NAMALWA (cell line): Measurements from ENCODE around the gene ZNF664.

Source experiments
- DNase-seq: peaks from one replicate; pipeline ENCODE4 v3.0.0-alpha.2; 2015; ENCODE audit warnings: low spot score

The ZNF664 gene

DNA sequence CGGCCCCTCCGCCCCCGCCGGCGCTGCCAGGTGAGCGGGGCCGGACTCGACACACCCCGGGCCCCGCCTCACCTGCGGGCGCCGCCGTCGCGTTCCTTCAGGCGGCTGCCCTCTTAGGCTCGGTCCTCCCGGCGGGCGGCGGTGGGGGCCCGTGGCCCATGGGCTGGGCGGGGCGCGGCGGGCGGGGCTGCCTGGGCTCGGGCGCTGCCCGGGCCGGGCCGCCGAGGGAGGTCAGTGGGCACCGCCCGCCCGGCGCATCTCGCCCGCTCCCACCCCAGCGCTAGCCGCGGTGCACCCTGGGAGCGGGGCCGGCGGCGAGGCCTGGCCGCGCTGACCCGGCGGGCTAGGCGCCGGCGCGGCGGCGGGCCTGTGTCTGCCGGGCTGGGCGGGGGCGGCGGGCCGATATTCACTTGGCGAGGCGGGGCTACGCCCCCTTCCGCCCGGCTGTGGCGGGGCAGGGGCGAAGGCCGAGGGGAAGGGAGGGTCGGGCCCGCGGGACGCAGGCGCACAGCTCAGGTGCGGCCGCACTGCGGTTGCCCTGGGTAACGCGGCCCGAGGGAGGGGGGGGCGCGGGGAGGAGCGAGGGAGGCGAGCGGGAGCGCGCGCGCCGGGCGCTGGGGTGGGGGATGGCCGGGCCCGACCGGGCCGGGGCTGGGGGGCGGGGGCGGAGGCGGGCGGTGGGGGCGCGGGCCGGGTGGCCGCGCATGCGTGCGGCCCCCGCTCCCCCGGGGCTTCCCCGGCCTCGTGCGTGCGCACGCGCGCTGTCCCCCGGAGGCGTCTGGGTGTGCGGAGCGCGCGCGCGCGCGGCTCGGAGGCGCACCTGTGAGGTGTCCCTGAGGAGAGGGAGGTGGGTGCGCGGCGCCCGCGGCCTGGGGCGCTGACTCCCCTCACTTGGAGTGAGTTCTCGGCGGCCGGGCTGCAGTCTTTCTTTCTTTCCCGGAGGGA lies at the start of gene ZNF664, which contains the start of gene CCDC92:
Gene ZNF664 (plus strand): TSS at position 759 of the 945 bp plus-strand sequence. CDS start 38,930 bp downstream, outside the sequence.
Gene CCDC92 (minus strand): TSS at position 375 of the 945 bp plus-strand sequence. CDS start 28,526 bp downstream, outside the sequence.
- peak; percentile 94 for DNase-seq

DNA sequence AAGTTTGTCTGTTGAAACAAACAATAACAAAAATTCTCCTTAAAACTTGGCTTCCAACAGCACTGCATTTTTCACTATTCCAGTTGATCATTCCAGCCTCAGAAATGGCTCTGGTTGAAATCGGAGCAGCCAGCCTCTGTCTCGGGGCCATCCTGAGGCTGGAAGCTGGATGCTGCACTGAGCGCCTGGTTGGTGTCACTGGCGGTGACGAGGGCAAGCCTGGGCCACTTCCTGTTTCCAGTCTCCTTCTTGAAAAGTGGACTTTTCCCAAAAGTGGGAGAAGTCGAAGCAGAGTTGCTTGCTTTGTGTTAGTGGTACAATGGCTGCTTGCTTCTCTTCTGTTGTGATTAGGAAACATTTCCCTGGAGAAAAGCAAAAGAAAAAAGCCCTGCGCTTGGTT lies 49.1 kb upstream of the ZNF664 start:
- DNase-seq: no peak

DNA sequence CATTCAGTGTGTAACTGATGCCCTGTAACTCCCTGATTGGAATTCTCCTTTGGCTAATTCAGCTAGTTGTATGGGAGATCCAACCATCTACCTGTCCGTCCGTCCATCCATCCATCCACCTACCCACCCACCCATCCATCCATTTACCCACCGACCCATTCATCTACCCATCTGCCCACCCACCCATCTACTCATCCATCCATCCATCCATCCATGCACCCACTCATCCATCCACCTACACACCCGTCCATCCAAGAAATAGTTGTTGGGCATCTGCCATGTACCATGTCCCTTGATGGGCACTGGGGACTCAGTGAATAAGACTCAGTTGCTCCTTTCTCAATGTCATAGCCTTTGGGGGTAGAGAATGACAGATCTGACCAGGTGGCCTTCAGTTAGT lies 48.5 kb upstream of the ZNF664 start:
- DNase-seq: no peak

DNA sequence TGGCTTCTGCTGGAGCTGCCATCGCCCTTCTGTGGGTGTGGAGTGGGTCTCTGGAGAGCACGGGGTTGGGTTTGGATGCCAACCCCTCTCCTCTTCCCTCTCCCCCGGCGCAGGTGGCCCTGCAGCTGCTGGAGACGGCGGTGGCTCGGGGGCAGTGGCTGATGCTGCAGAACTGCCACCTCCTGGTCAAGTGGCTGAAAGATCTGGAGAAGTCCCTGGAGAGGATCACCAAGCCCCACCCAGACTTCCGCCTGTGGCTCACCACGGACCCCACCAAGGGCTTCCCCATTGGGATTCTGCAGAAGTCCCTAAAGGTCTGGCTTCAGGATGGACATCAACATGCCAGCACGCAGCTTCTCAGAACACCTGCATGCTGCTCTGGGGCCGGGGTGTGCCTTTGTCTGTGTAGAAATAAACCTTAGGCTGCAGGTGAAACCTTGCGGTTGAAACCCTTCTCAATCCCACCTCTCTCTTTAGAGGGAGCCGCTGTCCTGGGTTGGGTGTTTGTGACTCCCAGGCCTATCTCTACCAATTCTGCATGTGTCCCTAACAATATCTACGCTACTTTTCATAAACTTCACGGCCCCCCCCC lies 44.6 kb upstream of the ZNF664 start:
- no peak for DNase-seq

DNA sequence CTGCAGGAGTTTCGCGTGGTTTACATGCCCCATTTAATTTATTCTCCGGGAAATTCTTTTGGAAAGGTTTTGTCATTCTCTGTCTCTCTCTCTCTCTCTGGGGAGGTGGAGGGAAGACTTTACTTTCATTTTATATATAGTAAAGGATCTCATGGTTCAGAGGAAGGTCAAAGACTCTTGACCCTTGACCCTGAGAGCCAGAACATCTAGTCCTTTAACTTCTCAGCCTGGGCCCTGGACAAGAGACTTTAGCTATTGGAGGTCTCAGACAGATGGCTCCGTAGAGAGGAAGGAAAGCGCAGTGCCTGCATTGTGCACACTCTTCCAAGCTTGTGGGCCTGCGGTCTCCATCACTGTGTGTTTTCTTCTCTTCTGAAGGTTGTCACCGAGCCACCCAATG lies 44.1 kb upstream of the ZNF664 start:
- DNase-seq: no peak

DNA sequence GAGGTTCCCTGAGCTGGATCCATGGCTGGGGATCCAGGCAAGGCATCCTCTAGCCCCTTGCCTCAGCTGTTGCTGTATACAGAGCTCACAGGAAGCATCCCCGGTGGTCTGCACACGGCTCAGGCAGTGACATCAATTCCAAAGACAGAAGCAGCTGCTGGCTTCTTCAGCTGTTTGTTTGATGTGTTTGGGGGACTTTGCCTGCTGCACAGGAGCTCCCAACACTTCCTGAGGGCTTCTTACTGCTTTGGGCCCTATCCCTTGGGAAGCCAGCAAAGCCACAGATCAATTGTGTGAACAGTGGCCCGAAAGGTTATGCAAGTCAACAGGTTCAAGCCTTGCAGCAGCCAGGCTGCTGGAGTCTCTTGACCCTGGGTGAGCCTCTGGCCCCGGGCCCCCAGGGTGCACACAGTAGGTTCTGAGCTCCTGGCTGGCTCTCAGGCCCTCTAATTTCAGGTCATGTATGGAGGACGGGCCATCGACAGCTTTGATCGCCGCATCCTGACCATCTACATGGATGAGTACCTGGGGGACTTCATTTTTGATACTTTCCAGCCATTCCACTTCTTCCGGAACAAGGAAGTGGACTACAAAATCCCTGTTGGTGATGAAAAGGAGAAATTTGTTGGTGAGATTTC lies 43.0 kb upstream of the ZNF664 start:
- DNase-seq: no peak

DNA sequence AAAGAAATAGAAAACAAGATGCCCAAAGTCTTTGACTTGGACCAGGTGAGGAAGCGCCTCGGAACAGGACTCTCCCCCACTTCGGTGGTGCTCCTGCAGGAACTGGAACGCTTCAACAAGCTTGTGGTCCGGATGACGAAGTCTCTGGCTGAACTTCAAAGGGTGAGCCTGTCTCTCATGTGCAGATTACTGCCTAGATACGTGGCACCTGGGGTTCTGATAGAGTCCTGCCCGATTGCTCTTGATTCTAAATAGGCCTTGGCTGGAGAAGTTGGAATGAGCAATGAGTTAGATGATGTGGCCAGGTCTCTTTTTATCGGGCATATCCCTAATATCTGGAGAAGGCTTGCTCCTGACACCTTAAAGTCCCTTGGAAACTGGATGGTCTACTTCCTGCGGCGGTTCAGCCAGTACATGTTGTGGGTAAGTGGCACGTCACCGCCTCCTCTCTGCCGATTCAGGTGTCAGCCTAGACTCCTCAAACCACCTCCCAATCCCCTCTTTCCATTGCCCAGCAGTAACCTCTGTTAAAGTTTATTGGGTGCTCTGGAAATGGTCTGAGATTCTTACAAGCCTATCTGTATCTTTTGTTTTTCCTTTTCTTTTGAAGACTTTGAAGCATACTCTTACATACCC lies 41.2 kb upstream of the ZNF664 start:
- DNase-seq: no peak

DNA sequence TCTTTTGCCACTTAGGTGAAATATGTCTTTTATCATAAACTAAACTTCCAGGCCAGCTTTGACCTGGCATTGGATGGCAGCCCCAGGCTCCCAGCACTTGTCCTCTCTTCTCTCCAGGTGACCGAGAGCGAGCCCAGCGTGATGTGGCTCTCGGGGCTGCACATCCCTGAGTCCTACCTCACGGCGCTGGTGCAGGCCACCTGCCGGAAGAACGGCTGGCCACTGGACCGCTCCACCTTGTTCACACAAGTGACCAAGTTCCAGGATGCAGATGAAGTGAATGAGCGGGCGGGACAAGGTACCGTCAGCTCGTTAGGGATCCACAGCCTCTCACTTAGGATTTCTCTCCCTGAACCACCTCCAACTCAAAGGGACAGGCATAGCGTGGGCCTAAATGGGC lies 39.8 kb upstream of the ZNF664 start:
- no peak for DNase-seq

DNA sequence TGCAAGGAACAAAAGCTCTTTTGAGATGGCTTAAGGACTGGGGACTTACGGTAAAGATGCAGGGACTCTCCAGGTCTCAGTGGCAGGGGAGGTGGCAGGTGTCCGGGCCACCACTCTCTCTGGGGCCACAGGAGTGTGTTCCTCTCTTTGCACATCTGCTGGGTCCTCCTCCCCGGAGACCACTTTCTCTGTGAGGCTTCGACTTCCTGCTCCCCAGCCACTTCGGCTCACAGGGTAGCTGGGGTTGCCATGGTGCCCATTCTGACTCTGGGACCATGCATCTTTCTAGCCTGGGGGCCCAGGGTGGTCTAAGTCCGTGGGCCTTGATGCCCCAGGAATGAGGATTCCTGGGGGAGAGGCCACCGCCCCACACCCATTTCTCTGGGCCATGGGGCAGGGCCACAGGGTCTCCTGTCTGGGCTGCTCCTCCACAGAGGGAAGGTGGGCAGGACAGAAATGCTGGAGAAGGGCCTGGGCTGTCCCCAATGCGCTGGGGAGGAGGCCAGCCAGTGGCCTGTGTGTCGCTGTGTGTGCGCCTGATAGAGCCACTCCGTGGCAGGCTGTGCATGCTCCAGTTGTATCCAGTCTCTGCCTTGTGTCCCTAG lies 38.9 kb upstream of the ZNF664 start:
- DNase-seq: peak; percentile 12

DNA sequence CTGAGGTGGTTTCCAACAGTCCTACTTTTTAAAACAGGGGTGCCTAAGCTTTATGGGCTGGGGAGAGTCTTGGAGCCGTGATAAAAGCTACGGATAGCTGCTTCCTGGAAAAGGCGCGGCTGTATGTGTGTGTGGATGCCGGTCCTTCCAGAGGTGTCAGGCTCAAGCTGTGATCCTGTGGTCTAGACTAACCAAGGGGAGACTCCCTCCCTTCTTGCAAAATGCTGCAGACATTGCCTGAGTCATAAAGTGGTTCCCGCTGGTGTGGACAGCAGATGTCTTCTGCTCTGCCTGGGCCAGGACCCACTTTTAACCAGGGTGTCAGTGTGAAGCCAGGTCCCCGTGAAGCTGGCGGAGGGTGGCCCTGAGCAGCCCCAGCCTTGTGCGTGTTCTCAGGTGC lies 38.2 kb upstream of the ZNF664 start:
- DNase-seq: no peak

DNA sequence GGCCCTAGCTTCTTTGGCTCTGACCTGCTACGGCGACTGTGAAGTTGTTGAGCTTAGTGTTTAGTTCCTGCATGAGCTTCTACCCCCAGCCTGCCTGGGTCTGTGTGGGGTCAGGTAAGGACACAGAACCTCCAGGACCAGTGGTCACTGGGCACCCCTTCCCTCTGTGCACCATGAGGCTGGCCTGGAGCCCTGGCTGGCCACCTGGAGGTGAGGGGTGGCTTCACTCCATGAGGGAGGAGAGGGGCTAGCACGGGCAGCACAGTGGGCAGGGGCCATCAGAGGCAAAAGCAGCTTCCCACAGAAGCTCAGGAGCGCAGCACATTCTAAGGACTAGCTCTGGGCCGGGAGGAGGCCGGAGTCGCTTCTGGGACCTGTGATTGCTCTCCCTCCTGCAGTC lies 37.1 kb upstream of the ZNF664 start:
- DNase-seq: no peak

DNA sequence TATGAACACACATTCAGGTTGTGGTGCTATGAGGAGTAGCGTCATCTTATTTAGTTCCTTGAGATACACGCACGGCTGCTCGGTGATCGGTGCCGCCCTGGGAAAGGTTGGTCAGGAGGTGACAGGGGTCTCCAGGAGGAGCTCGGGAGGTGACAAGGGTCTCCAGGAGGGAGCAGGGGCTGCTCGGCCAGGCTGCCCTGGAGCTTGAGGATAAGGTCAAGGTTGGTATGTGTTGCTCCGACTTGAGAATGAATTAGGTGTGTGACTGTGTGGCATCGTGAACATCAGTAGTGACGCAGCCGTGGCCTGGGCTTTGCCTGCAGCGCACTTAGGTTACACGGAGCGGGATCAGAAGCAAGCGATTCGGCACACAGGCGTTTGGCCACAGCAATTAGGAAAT lies 36.5 kb upstream of the ZNF664 start:
- no peak for DNase-seq

DNA sequence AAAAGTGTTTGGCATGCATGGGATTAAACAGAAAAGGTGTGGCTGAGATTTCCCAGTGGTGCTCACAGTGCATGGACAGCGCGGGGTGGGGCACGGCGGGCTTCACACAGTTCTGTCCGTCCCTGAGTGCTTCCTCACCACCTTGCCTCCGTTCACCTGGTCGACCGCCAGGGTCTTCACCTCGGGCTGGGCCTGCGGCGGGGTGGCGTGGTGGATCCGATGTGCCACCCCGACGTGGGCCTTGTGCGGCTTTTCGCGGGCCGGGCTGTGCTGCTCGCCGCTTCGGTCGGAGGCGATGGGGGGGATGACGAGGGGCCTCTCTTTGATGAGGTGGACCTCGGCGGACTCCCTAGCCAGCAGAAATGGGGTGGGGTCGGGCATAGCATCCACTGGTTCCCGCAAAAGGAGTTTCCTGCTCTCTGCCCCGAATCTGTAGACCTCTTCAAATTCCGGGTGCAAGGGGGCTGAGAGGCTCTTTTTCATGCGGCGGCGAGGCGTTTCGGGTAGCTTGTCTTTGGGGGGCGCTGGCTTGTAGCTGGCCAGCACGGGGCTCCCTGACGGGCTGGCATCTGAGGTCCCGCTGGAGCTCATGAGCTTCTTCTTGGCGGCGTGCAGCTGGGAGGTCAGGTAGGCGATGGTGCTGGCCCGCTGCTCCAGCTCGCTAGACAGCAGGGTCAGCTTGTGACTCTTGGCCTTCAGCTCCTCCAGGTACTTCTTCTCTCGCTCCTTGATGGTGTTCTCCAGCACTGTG lies 35.9 kb upstream of the ZNF664 start:
- no peak for DNase-seq

DNA sequence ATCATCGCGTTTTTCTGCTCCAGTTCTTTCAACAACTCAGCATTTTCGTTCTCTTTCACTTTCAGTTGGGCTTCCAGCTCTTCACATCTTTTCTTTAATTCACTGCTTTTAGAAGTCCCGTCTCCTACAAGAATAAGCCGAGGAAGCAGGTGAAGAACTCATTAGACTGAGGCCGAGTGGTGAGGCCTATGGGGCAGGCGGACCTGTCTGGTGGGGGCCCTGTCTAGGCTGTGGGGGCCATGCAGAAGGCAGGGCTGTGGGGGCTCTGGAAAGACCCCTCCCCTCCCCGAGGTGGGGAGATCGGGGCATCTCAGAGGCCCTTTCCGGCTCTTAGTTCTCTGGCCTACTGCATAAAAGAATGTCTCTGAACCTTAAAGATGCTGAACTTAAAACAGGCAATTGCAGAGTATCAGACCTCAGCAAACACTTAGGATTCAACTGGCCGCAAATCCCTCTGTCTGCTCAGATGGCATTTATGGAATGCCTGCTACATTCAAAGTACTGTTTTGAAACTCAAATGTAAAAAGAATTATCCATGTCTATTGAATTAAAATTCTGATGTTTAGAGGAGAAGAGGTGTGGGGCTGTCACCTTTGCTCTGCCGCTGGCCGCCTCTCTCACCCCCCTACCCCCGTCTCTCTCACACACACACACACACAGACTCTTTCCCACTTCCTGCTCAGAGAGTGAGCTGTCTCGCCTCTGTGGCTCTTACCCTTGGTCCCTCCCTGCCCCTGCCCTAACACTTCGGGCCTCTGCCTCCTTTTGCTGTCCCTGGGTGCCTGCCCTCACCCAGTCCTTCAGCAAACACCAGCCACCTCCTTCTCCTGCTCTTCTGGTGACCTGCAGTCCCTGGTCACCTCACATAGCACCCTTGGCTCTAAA lies 35.1 kb upstream of the ZNF664 start:
- no peak for DNase-seq

DNA sequence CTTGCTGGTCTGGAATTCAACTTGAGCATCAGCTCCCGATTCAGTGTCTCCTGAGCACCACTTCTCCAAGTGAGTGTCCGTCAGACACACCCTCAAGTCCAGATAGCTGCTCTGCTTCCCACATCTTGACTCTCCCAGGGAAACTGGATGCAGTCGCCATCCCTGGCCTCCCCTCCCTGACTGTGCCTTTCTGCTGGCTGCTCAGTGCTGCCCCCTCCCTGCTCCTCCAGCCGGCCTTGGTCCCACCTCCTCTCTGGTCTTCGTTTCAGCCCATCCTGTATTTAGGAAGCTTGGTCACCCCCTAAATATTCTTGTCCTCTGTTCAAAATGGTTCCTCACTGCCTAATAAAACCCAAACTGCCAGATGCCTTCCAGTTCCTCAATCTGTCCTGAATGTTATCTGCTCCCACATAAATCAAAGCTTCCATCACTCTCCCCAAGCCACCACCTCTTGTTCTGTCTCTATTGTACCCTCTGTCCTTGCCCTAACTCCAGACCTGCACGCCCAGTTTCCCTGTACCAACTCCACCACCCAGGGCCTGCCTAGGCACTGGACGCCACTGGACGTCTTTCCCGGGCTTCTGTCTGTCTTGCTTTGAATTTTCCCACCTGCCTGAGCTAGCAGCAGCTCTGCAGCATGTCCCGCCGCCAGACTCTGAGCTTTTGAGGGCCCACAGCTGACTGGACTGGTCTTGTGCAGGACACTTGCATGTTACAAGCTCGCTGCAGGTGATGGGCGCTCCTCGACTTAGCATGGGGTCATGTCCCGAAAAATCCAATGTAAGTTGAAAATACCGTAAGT lies 34.1 kb upstream of the ZNF664 start:
- peak; percentile 8 for DNase-seq

DNA sequence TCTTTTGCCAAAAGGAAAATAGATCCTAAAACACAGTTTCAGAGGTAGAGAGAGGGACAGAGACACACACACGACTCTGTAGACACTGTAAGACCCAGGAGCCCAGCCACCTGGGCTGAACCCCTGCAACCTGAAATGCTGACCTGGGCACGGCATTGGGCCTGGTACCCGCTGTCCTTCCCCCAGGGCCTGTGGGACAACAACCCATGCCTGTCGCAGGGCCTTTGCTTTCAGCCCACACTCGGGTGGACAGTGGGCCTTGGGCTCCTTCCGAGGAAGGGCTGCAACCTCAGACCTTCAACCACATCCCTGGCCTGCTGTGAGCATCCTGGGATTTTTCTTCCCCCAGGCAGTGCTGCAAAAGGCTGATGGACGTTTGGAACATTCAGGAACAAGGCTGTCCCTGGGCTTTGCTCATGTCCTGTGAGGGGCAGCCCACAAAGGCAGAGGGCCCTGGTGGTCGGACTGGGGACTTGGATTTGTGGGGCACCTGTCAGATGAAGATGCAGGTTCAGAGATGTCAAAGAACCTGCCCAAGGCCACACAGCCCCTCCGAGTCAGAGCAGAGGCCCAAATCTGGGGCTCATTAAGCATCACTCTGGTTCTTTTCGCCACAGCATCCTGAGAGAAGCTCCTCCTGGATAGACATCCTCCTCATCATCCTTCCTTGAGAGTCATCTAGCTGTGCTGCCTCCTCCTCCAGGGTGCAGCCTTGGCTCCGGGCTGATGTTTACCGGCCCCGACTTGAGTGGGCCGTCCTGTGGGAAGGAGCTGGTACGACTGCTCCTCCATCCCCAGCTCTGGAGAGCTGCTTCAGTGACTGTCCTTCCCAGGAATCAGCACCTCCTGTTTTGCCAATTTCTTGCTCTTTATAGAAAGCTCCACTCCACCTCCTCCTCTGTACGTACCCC lies 33.0 kb upstream of the ZNF664 start:
- DNase-seq: no peak

DNA sequence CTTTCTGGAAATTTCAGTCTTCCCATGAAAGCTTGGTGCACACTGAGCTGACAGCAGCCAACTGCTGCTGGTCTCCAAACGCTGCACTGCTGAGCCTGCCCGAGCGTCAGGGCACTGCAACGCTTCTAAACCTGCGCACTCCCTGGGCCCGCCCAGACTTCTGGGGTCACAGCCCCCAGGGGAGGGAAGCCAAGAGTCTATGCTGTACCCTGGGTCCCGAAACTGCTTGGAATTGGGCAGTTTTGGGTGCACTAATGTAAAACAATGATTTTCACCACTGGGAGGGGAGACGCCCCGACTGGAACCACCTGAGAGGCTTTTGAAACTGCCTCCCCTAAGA lies 32.4 kb upstream of the ZNF664 start:
- DNase-seq: no peak

DNA sequence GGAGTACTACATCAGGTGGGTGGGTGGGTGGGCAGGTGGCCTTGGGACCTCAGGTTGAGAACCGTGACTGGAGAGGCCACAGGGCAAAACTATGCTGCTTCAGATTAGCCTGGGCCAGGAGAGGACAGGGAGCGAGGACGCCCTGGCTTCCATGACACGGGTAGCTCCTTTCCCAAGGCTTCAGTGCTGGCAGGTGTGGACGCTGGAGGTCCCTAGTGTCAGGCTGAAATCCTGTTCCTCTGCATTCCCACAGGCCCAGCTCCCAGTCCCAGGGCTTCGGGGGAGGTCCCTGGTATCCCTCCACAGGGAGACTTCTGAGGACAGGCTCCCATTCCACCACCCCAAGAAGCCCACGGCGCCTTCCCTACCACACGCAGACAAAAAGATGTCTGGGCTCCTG lies 32.0 kb upstream of the ZNF664 start:
- DNase-seq: no peak
